ENCODE results near the gene PFKFB4.
"Not testable (repeated sequence)": the region's sequence is repeated elsewhere in the genome, so short reads cannot be mapped to it uniquely, and the experiment has no call there.

Gene PFKFB4

GRCh38 chr3:48502728-48503168 is 53.9 kb downstream of the PFKFB4 start:
- FAIRE-seq (no peak), DNase-seq (ENCODE audit: insufficient read length, low spot score) (no peak)

DNA sequence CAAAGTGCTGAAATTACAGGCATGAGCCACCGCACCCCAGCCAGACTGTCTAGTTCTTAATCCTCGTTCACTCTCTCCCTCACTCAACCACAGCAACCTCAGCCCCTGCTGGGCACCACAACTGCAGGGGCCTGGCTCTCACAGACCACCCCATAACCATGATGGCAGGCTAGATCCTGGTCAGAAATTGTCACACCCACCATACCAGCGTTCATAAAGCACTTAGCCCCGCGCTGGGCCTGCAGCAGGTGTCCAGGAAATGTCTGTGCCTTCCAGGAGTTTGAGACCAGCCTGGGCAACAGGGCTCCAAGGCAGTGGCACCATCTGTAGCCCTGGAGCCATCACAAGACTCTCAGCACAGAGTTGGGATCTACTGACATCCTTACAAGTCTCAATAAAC is 54.5 kb downstream of the PFKFB4 start:
- FAIRE-seq (no peak), DNase-seq (ENCODE audit: insufficient read length, low spot score) (no peak)

DNA sequence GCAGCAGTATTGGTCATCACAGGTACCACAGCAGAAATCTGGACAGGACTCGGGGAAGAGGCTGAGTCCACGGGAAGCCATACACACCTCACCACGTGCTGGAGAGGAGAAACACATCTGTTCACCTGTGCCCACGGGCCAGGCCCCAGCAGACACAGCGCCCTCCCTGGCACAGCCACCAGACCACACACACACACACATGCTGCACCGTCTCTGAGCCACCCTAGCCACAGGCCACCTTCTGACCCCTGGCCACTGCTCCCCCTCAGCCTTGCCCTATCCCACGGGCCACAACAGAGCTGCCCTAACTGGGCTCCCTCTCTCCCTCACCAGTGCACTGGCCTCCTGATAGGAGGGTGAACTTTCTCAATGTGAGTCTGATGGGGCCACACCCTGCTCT is 55.4 kb downstream of the PFKFB4 start:
- no peak for DNase-seq (ENCODE audit: insufficient read length, low spot score)
- no peak for FAIRE-seq

DNA sequence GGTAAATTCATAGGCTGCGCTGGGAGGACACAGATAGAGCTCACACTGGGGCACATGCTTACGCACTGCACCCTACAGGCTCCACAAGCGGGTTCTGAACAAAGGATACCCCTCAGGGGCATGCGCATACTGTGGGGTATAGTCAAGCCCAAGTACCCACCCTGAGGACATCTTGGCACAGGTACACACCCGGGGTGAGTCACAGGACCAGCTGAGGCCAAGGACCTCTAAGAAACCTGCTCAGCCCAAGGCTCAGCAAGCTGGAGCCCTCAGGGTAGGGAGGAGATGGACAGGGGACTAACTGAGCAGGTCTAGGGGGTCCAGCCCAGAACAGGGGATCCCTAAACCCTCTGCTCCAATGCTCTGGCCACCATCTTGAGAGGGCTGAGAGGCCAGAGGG is 55.9 kb downstream of the PFKFB4 start:
- DNase-seq (ENCODE audit: insufficient read length, low spot score) (no peak), FAIRE-seq (no peak)

DNA sequence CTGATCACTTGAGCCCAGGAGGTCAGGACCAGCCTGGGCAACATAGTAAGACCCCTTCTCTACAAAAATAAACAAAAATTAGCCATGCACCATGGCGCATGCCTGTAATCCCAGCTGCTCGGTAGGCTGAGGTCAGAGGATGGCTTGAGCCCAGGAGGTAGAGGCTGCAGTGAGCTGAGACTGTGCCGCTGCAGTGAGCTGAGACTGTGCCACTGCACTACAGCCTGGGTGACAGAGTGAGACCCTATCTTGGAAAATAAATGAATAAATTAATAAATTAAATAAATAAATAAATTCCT is 63.5 kb downstream of the PFKFB4 start:
- FAIRE-seq (no peak), DNase-seq (ENCODE audit: insufficient read length, low spot score) (no peak)

DNA sequence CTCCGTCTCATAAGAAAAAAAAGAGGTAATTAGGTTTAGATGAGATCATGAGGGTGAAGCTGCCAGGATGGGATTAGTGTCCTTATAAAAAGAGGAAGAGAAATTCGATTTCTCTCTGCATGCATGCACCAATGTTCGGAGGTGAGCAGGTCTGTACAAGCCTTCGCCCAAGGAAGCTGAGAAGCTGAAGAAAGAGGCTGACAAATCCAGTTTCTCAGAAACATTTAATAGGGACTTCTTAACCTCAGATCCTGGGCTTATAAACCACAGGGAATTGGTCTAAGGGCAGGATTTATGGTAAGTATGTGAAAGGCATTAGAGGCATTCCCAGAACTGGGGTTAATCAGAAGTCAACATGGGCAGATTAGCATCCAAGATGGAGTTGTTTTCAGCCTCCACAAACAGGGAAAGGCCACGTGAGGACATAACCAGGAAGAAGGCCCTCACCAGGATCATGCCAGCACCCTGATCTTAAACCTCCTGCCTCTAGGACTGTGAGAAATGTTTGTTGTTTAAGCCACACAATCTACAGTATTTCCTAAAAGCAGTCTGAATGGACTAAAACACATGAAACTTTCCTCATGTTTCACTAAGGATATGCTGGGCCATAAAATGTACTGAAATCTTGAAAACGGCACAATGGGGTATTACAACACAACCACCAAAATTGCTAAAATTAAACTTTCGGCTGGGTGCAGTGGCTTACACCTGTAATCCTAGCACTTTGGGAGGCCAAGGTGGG is 64.0 kb downstream of the PFKFB4 start:
- FAIRE-seq (no peak), DNase-seq (ENCODE audit: insufficient read length, low spot score) (no peak)

GRCh38 chr3:48486952-48487351 is 69.7 kb downstream of the PFKFB4 start:
- no peak for DNase-seq (ENCODE audit: insufficient read length, low spot score)
- no peak for FAIRE-seq

DNA sequence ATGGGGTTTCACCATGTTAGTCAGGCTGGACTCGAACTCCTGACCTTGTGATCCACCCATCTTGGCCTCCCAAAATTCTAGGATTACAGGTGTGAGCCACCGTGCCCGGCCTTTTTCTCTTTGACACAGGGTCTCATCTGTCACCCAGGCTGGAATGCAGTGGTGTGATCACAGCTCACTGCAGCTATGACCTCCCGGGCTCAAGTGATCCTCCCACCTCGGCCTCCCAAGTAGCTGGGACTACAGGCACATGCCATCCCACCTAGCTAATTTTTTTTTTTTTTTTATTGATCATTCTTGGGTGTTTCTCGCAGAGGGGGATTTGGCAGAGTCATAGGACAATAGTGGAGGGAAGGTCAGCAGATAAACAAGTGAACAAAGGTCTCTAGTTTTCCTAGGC is 73.8 kb downstream of the PFKFB4 start:
- FAIRE-seq, result not testable (repeated sequence)

GRCh38 chr3:48480891-48481290 is 75.7 kb downstream of the PFKFB4 start:
- not testable (repeated sequence) for DNase-seq (ENCODE audit: insufficient read length, low spot score); FAIRE-seq

More for the DNA sequence above, 73.8 kb downstream of the PFKFB4 start:
- not testable (repeated sequence) for DNase-seq (ENCODE audit: insufficient read length, low spot score)

- DNase-seq (ENCODE audit: insufficient read length, low spot score) (no peak), FAIRE-seq (peak; percentile 94)
Measured at GRCh38 chr3:48478626-48479555, 77.7 kb downstream of the PFKFB4 start.

- DNase-seq (ENCODE audit: insufficient read length, low spot score), result no peak
- FAIRE-seq, result no peak
Measured at GRCh38 chr3:48477959-48478520, 78.6 kb downstream of the PFKFB4 start.

GRCh38 chr3:48476426-48477053 is 80.1 kb downstream of the PFKFB4 start:
- FAIRE-seq (peak; percentile 66), DNase-seq (ENCODE audit: insufficient read length, low spot score) (no peak)

DNA sequence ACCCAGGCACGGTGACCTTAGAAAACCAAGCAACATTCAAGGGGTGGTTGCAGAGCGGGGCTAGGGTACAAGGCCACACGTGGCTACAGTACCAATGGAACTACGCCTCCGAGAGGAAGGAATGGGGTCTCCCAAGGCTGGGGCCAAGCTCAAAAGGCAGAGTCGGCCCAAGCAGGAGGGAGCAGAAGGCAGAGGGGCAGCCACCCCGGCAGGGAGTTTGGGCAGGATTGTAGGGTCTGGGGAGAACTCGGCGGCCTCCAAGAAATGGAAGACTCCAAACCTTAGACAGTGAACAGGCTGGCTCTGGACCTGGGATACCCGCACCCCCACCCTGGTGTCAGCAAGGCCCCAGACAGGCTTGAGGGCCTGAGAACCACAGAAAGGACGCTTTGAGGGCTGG is 81.4 kb downstream of the PFKFB4 start:
- FAIRE-seq, result no peak
- no peak for DNase-seq (ENCODE audit: insufficient read length, low spot score)

GRCh38 chr3:48474619-48475018 is 82.0 kb downstream of the PFKFB4 start:
- FAIRE-seq, result peak; percentile 21
- DNase-seq (ENCODE audit: insufficient read length, low spot score), result no peak

- not testable (repeated sequence) for DNase-seq (ENCODE audit: insufficient read length, low spot score); FAIRE-seq
Measured at GRCh38 chr3:48474031-48474430, 82.6 kb downstream of the PFKFB4 start.

GRCh38 chr3:48473617-48473952 is 83.0 kb downstream of the PFKFB4 start:
- DNase-seq (ENCODE audit: insufficient read length, low spot score) (no peak), FAIRE-seq (no peak)

- FAIRE-seq, result peak; percentile 100
Measured at GRCh38 chr3:48472923-48473616, 83.5 kb downstream of the PFKFB4 start.

DNA sequence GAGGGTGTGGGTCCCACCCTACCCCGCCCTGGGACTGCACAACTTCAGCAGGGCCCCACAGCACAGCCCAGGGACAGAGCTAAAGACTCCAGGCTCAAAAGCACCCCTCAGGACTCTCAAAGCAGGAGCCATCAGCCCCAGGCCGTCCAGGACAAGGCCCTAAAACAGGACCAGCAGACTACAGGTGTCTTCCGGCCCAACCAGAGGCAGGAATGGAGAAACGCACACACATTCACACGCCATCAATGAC is 84.0 kb downstream of the PFKFB4 start:
- FAIRE-seq, result no peak
- DNase-seq (ENCODE audit: insufficient read length, low spot score), result no peak

More at GRCh38 chr3:48472923-48473616, 83.5 kb downstream of the PFKFB4 start:
- DNase-seq (ENCODE audit: insufficient read length, low spot score), result peak; percentile 88

- DNase-seq (ENCODE audit: insufficient read length, low spot score) (no peak), FAIRE-seq (no peak)
Measured at GRCh38 chr3:48470286-48470685, 86.3 kb downstream of the PFKFB4 start.

- no peak for DNase-seq (ENCODE audit: insufficient read length, low spot score)
- no peak for FAIRE-seq
Measured at GRCh38 chr3:48469046-48469915, 87.3 kb downstream of the PFKFB4 start.
